Breast epithelium (tissue), 4 donors: ENCODE measurements around the gene TBX5. TPM values are rescaled to one million over a fixed set of nuclear protein-coding genes. Genes with fewer than 3 reads are reported as not detected.

Experiments
- DNase-seq, 2 donors: peaks; one replicate each; pipeline ENCODE4 v3.0.0-alpha.2; 2019; ENCODE audit warnings: low spot score in 2 of 2
- H3K27ac ChIP-seq, 2 donors: fragments of 200-600 bp; sonication (generic) in 1 of 2; one replicate each; pipeline ENCODE4 v1.5.1; 2016 to 2019; ENCODE audit warnings: mild to moderate bottlenecking in 1 of 2
- H3K27me3 ChIP-seq, 2 donors: fragments of 200-600 bp; sonication (generic) in 1 of 2; one replicate each; pipeline versions ENCODE4 v1.5.1 to v1.6.0; 2017 to 2019; ENCODE audit warnings: control low read depth in 1 of 2, mild to moderate bottlenecking in 1 of 2
- H3K36me3 ChIP-seq: fragments of 200-600 bp; one replicate; pipeline ENCODE4 v1.5.1; 2019
- H3K4me1 ChIP-seq, 2 donors: fragments of 200-600 bp; sonication (generic); one replicate each; pipeline ENCODE4 v1.5.1; 2016 to 2019; ENCODE audit warnings: control low read depth in 1 of 2
- H3K4me3 ChIP-seq, 3 donors: fragments of 200-600 bp; sonication (generic); 1 replicate in 2 of 3; 2 replicates in 1 of 3; pipeline ENCODE4 v1.5.1; 2016 to 2019; ENCODE audit warnings: mild to moderate bottlenecking in 3 of 3, moderate library complexity in 2 of 3
- H3K9me3 ChIP-seq, 2 donors: fragments of 200-600 bp; sonication (generic) in 1 of 2; one replicate each; pipeline ENCODE4 v1.5.1; 2016 to 2019; ENCODE audit warnings: control low read depth in 1 of 2
- POLR2A ChIP-seq: fragments of 450-650 bp; IDR thresholded peaks from one replicate; pipeline ENCODE4 v1.6.1; 2016; ENCODE audit warnings: antibody characterized with exemption, mild to moderate bottlenecking, moderate library complexity
- POLR2AphosphoS5 ChIP-seq, 3 donors: sonication (generic); formaldehyde crosslinking; IDR thresholded peaks; one replicate each; pipeline ENCODE4 v1.6.1; 2017; ENCODE audit warnings: antibody characterized with exemption in 3 of 3
- intact Hi-C: fragments of 100-400 bp; cut with DNase I; formaldehyde crosslinking; loops from one replicate; pipeline ENCODE4 v1.15.1; 2023; ENCODE audit warnings: low total_unique reads
- total RNA-seq, 3 donors: library from RNA; depleted of rRNA; stranded (reverse); fragments of >200 nt; gene quantifications; one replicate each; pipeline ENCODE4 v1.1.0, GENCODE V29; 2016
- TF ChIP-seq, protein P1 (sequence below), 3 donors: fragments of 450-650 bp; IDR thresholded peaks; one replicate each; pipeline ENCODE4 v1.5.1; 2016 to 2017; ENCODE audit warnings: antibody characterized with exemption in 3 of 3, mild to moderate bottlenecking in 3 of 3, moderate library complexity in 3 of 3

TBX5 gene
- total RNA-seq, 3 donors from 2014 or later, result 2.2 to 10.2 (median 6.2) TPM

DNA sequence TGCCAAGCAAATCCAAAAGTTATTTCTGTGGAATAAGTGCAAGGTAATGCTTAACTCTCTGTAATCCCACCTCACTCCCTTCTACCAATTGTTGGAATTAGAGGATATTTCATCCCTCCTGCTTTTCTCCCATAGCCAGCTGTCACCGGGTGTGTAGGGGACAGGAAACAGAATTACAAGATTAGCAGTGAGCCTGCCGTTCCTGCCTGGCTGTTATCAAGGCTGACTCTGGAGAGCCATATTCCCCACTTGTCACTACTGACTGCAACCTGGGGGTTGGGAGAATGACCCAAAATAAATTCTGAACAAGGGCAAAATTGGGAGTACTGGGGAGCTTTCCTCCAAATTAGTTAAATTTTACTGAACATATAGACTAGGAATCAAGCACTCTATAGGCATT is 24.8 kb downstream of the TBX5 start:
- H3K36me3 ChIP-seq, result no peaks in the 10 kb centered on the region
- no peak for DNase-seq

DNA sequence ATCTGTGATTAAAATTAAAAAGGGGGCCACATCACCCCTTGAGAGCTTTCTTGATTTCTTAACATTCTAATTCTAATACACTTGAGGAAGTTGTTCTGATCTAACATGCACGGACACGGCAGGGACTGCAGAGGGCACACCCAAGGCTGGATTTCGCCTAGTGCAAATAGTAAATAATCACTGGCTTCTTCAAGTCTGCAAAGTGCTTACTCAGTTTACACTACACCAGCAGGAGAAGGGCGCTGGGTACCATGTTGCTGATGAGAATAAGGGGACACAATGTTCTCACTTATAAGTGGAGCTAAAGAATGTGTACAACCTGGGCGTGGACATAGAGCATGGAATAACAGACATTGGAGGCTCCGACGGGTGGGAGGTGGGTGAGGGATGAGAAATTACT is 34.2 kb downstream of the TBX5 start:
- Histone ChIP-seq H3K36me3 (no peaks in the 10 kb centered on the region), H3K9me3 (no peaks in the 10 kb centered on the region), H3K4me1 (no peaks in the 10 kb centered on the region), H3K27me3 (no peaks in the 10 kb centered on the region), H3K27ac (no peak overlapping the region), H3K4me3 (no peak overlapping the region)
- TF ChIP-seq, protein P1, sequence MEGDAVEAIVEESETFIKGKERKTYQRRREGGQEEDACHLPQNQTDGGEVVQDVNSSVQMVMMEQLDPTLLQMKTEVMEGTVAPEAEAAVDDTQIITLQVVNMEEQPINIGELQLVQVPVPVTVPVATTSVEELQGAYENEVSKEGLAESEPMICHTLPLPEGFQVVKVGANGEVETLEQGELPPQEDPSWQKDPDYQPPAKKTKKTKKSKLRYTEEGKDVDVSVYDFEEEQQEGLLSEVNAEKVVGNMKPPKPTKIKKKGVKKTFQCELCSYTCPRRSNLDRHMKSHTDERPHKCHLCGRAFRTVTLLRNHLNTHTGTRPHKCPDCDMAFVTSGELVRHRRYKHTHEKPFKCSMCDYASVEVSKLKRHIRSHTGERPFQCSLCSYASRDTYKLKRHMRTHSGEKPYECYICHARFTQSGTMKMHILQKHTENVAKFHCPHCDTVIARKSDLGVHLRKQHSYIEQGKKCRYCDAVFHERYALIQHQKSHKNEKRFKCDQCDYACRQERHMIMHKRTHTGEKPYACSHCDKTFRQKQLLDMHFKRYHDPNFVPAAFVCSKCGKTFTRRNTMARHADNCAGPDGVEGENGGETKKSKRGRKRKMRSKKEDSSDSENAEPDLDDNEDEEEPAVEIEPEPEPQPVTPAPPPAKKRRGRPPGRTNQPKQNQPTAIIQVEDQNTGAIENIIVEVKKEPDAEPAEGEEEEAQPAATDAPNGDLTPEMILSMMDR (IDR thresholded peaks at IDR 0.05), result no peak
- TF ChIP-seq POLR2AphosphoS5 (IDR thresholded peaks at IDR 0.05), result no peak
- TF ChIP-seq POLR2A, result no peak
- intact Hi-C loops, result no loop called here
- no peak for DNase-seq

More for the DNA sequence above, 24.8 kb downstream of the TBX5 start:
- intact Hi-C loops, result no loop called here
- no peaks in the 10 kb centered on the region for H3K9me3 ChIP-seq
- H3K4me1 ChIP-seq, result no peaks in the 10 kb centered on the region
- H3K4me3 ChIP-seq, result no peak overlapping the region
- peaks cover 0 to 7% of the 10 kb centered on the region in 2 donors for H3K27me3 ChIP-seq
- no peak for TF ChIP-seq POLR2AphosphoS5 (IDR thresholded peaks at IDR 0.05)
- TF ChIP-seq POLR2A, result no peak
- TF ChIP-seq, protein P1 (IDR thresholded peaks at IDR 0.05), result no peak
- no peak overlapping the region for H3K27ac ChIP-seq

DNA sequence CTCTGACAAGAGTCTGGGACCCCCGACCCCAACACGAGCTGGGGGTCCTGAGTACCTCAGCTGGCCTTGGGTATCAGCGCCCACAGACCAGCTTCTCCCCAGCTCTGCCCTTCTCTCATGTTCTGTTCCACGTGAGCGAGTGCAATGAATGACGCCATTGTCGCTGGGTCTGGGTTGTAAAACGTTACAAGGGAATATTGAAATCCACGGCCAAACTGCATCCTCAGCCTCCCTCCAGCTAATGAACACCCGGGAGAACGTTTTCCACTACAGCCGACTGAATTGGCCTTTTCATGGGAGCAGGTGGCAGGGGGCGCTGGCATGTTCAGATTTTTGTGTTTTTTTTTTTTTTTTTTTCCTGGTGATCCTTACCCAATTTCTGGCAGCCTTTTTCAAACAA is 34.7 kb downstream of the TBX5 start:
- H3K4me1 ChIP-seq, result no peaks in the 10 kb centered on the region
- H3K36me3 ChIP-seq, result no peaks in the 10 kb centered on the region
- H3K27me3 ChIP-seq, result no peaks in the 10 kb centered on the region
- DNase-seq, result no peak
- no peak overlapping the region for H3K27ac ChIP-seq
- no peak for TF ChIP-seq POLR2AphosphoS5 (IDR thresholded peaks at IDR 0.05)
- TF ChIP-seq POLR2A, result no peak
- TF ChIP-seq, protein P1 (IDR thresholded peaks at IDR 0.05), result no peak
- no peak overlapping the region for H3K4me3 ChIP-seq
- intact Hi-C loops, result no loop called here
- peaks cover under 1 to 3% of the 10 kb centered on the region in 2 donors for H3K9me3 ChIP-seq

DNA sequence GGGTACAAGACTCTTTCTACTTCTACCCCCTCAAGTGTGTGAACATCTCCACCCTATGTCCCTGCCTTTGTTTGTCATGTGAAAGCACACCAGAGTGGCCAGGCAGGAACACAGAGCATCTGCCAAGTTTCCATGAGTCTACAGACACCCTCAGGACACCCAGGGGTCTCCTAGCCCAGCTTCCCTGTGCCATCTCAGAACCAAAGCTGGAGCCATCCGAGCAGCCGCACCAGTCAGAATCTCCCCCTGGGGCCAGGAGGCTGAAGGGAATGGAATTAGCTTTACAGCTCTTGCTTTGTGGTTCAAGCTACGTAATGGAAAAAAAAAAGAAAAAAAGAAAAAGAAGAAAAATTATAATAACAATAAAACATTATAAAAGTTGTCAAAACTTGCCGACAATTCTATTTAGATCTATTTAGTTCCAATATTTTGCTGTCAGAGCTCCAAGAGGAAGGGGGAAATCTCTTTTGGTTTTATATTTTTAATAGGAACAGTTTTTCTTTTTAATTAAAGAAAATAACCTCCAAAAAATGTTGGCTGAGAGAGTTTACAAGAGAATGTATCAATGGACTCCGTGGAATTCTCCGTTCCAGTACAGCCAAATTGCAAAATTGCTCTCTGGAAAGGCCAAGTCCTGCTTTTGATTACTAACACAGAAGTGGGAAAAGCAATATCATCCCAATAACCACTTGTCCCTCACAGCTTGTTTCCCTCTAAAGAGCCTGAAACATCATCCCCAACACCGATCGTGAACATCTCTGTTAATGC is 37.1 kb downstream of the TBX5 start:
- Histone ChIP-seq H3K4me3 (peak overlapping the region in 1 of 3 donors; percentile 18), H3K27me3 (no peaks in the 10 kb centered on the region), H3K27ac (peak overlapping the region; percentile 56 to 85), H3K36me3 (no peaks in the 10 kb centered on the region), H3K9me3 (peaks cover 4 to 7% of the 10 kb centered on the region in 2 donors), H3K4me1 (no peaks in the 10 kb centered on the region)
- intact Hi-C loops, result no loop called here
- TF ChIP-seq POLR2A, result no peak
- TF ChIP-seq POLR2AphosphoS5 (IDR thresholded peaks at IDR 0.05), result no peak
- TF ChIP-seq, protein P1 (IDR thresholded peaks at IDR 0.05), result no peak
- DNase-seq, result peak in 1 of 2 donors; percentile 39

DNA sequence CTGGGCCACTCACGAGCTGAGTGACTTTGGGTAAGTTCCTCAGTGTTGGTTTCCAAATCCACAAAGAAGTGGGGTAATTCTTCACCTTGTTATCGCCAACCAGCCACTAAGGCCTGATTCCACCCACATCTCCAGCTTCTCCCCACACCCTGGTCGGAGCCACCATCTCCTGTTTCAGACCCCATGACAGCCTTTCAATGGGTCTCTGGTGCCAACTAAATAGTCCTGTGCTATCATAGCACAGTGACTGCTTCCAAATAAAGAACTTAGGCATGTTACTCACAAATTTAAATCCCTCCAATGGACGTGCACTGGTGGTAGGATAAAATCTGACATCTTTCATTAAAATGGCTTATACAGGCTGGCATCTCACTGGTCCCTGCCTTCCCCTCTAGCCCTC is 44.0 kb downstream of the TBX5 start:
- intact Hi-C loops, result no loop called here
- H3K27ac ChIP-seq, result no peak overlapping the region
- no peaks in the 10 kb centered on the region for H3K4me1 ChIP-seq
- peaks cover 4 to 7% of the 10 kb centered on the region in 2 donors for H3K9me3 ChIP-seq
- no peaks in the 10 kb centered on the region for H3K27me3 ChIP-seq
- H3K36me3 ChIP-seq, result no peaks in the 10 kb centered on the region
- TF ChIP-seq, protein P1 (IDR thresholded peaks at IDR 0.05), result no peak
- no peak for TF ChIP-seq POLR2AphosphoS5 (IDR thresholded peaks at IDR 0.05)
- no peak for TF ChIP-seq POLR2A
- no peak for DNase-seq
- no peak overlapping the region for H3K4me3 ChIP-seq
